Fibroblast of skin of right quadriceps (primary cell): ENCODE data around the gene TOR3A.
"Not testable (repeated sequence)": the region's sequence is repeated elsewhere in the genome, so short reads cannot be mapped to it uniquely, and the experiment has no call there.

ENCODE experiments used
- DNase-seq: peaks from one replicate; pipeline ENCODE4 v3.0.0-alpha.2; 2013

TOR3A gene

DNA sequence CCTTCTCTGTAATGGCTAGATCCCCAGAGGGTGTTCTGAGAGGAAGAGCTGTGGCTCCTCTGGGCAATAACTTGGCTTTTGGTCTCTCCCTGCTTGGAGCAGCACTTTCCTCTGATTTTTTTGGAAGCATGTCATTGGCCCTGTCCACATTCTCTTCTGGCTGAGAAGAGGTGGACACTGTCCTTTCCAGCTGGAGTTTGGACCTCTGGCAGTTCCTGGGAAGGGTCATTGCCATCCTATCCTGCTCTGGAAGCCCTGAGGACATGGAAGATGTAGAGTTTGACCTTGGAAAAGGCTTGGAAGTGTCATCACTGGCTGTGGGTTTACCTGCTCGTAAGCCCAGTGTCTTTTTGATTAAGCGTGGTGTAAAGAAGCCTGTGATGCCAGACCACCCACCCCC, 26.8 kb downstream of the TOR3A start:
- DNase-seq, result no peak

DNA sequence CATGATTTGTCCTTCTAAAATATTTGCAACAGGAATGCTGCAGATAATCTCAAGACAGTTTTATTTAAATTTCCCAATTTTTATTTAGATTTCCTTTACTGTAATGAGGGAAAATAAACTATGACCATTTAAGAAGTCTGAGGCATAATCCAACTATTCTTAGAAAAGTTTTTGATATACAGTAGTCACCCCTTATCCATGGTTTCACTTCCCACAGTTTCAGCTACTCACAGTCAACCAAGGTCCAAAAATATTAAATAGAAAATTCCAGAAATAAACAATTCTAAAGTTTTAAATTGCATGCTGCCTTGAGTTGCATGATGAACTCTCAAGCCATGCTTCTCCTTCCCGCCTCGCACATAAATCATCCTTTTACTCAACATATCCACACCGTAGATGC, 33.3 kb downstream of the TOR3A start:
- no peak for DNase-seq

DNA sequence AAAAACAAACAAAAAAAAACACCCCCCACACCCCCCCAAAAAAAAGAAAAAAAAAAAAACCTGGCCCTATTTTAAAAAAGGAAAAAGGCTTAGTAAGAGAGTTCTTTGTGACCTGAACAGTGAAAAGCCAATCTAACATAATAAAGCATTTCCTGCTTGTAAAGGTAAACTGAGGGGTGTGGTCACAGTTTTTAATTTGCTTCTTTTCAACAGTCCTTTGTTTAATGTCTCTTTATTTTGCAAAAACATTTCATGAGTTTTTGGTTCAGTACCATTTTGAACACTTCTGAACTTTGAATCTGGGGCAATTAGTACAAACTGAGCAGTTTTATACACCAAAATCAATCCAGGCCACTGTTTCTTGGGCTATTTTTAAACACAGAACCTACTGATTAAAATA, 37.6 kb downstream of the TOR3A start:
- DNase-seq, result no peak

DNA sequence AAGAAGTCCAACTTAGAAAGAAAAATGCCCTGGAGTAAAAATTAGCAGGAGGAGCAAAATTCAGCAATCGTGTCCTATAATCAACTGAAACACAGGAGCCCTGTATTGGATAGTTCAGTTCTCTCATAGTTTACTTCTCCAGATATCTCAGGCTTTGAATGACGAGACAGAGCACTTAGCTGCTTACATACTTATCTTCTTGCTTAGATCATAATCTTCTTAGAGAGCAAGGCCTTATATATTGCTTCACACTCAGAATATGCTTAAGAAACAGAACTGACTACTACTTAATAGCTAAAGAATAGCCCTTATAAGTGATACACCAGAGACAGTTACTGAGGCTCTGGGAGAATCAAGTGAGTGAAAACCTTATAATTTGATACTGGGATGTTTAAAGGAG, 38.9 kb downstream of the TOR3A start:
- no peak for DNase-seq

DNA sequence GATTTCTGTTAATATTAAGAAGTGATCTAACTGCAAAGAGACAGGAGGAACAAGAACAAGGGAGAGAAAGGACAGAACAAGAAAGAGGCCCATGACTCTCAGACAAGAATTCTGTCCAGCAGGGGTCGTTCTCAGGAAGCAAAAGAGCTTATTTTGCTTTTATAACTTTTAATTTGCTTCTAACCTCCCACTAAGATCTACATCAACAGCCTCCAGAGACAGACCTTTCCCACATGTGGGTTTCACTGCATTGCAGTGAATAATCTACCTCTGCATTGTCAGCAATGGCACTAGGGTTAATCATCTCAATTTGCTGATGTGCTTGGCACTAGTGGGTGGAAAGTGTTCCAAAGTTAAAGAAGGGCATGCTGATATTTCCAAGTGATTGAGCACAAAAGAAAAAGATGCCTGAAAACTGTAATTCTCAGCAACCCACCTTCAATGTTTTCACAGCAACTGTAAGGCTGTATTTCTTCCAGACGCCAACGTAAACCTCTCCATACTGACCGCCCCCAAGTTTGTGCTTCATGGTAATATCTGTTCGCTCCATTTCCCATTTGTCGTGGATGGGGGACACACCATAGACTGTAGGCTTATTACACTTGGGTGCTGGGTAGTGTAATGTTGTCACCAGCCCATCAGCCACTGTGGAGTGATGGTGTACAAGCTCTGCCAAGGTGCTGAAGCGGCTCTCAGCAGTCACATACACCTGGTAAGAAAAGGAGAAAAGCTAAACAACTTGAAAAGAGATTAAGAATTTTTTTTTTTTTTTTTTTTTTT, 39.5 kb downstream of the TOR3A start:
- peak; percentile 67 for DNase-seq

DNA sequence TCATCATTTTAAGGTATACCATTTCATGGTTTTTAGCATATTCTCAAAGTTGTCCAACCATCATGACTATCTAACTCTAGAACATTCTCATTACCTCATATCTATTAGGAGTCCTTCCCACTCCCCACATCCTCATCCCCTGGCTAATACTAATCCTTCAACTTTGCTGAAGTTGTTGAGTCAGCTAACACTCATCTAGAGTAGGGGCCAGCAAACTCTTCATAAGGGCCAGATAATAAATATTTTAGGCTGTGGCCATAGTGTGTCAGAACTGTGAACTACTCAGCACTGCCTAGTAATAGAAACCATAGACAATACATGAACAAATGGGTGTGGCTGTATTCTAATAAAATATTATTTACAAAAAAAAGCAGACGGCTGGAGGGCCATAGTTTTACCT, 43.0 kb downstream of the TOR3A start:
- peak; percentile 72 for DNase-seq

DNA sequence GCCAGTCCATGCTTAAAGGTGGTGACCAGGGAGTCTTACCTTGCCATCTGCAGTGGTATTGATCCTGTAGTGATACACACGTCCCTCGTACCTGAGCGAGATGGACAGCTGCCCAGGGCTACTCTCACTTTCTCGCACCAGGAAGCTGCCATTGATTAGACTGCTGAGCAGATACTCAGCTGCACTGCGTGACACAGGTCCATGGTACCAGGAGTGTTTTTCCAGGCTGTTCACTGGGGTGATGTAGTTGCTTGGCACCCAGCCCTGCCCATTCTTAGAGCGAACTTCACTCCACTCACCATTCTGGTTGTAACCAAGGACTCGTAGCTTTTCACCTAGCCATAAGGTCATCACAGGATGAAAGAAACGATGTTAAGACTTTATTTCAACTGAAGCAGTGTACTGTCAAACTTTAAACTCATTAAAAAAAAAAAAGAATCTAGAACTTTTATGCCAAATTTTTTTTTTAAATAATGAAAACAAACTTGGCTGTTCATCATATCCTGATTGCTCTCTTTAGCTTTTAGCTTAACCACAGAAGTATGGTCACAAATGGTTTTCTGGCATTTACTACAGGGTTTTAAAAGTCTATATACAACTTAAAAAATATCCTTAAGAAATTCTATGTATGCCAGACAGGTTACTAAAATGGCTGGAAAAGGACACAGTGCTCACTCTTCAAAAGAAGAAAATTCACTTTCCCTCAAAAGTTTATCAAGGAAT, 44.6 kb downstream of the TOR3A start:
- DNase-seq, result no peak

DNA sequence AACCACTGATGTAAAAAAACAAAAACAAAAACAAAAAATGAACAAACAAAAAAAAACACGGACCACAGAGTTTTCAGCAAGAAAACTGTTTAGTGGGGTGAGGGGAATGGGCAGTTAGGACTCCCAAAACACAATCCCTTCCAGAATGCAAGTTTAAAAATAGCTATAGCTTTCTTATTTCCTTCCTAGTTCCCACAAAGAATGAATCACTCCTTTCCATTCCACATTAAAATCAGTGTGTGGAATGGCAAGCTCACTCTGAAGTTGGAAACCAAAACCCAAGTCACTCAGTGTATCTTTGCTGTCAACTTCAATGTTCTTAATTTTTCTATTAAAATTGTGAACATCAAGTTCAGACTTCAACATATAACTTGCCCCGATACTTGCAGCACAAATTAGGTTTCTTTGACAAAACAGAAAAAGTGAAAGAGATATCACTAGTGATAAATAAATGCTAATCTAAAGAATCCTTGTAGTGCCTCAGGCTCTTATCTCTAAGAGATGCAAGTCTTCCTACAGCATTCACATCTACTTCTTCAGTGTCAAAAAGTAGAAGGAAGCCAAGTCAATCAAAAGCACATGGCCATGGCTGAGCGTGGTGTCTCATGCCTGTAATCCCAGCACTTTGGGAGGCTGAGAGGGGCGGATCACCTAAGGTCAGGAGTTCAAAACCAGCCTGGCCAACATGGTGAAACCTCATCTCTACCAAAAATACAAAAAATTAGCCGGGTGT, 45.5 kb downstream of the TOR3A start:
- DNase-seq, result peak; percentile 70

DNA sequence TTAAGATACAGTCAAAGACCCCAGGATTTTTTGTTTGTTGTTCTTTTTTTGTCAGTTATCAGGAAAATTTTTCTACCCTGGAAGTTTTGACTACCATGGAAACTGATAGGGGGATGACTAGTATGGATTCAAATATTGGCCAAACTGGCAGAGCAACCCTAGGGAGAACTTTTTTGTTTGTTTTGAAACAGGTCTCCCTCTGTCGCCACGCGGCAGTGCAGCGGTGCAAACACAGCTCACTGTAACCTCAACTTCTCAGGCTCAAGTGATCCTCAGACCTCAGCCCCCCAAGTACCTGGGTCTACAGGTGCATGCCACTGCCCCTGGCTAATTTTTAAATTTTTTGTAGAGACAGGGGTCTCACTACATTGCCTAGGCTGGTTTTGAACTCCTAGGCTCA, 46.6 kb downstream of the TOR3A start:
- DNase-seq, result no peak

DNA sequence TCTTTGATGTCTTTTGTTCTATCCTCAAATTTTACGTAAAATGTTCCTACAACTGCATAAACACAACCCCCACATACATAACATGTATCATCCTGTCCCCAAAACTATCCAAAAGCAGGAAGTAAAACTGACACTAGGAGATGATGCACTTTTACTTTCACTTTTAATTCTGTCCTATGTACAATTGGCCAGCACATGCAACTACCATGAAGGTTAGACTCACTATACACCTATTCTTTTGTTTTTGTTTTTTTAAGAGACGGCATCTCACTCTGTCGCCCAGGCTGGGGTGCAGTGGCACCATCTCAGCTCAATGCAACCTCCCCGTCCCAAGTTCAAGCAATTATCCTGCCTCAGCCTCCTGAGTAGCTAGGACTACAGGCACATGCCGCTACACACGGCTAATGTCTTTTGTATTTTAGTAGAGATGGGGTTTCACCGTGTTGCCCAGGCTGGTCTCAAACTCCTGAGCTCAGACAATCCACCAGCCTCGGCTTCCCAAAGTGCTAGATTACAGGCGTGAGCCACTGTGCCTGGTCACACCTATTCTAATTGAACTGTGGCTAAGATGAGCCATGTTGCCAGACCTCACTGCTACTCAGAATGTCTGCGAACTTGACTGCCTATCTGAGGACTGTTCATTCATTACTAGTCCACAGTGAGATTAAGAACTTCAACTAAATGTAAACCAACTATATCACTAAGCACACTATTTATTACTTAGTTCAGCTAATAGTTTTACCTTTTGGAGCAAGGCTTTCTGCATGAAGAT, 48.0 kb downstream of the TOR3A start:
- no peak for DNase-seq

DNA sequence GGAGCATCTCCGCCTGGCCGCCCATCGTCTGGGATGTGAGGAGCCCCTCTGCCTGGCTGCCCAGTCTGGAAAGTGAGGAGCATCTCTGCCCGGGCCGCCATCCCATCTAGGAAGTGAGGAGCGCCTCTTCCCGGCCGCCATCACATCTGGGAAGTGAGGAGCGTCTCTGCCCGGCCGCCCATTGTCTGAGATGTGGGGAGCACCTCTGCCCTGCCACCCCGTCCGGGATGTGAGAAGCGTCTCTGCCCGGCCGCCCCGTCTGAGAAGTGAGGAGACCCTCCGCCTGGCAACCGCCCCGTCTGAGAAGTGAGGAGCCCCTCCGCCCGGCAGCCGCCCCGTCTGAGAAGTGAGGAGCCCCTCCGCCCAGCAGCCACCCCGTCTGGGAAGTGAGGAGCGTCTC, 53.3 kb downstream of the TOR3A start:
- DNase-seq, result not testable (repeated sequence)

DNA sequence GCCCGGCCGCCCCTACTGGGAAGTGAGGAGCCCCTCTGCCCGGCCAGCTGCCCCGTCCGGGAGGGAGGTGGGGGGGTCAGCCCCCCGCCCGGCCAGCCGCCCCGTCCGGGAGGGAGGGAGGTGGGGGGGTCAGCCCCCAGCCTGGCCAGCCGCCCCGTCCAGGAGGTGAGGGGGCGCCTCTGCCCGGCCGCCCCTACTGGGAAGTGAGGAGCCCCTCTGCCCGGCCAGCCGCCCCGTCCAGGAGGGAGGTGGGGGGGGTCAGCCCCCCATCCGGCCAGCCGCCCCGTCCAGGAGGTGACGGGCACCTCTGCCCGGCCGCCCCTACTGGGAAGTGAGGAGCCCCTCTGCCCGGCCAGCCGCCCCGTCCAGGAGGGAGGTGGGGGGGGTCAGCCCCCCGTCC, 53.8 kb downstream of the TOR3A start:
- not testable (repeated sequence) for DNase-seq

DNA sequence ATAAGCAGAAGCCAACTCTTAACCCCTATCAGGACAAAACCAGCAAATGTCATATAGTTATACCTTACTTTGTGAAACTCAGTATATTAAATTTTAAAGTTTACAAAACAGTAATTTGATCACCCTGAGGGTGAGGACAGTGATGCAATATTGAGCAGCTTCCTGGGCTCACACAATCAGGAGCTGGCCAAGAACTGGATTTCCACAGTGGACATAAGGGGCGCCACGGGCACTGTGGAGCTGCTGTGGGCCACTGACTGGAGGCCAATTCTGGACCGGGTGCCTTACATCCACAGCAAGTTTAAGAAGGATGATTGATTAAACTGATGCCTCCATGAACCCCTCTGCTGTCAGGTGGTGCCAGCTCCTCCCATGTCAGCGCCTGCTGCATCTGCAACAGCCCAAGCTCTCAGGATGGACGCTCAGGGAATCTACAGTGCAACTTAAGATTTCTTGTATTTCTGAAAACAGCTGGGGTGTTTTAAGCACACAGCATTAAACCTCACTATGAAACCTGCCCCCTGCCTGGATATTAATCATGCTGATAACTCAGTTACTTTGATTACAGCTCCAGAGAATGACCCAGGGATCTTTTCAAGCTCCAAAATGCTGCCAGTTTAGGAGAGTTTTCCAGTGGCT, 55.9 kb downstream of the TOR3A start:
- DNase-seq, result no peak

DNA sequence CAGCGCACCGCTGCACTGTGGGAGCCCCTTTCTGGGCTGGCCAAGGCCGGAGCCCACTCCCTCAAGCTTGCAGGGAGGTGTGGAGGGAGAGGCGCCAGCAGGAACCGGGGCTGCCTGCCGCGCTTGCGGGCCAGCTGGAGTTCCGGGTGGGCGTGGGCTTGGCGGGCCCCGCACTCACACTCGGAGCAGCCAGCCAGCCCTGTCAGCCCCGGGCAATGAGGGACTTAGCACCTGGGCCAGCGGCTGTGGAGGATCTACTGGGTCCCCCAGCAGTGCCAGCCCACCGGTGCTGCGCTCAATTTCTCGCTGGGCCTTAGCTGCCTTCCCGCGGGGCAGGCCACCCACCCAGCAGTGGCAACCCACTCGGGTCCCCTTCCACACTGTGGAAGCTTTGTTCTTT, 56.9 kb downstream of the TOR3A start:
- DNase-seq, result not testable (repeated sequence)

DNA sequence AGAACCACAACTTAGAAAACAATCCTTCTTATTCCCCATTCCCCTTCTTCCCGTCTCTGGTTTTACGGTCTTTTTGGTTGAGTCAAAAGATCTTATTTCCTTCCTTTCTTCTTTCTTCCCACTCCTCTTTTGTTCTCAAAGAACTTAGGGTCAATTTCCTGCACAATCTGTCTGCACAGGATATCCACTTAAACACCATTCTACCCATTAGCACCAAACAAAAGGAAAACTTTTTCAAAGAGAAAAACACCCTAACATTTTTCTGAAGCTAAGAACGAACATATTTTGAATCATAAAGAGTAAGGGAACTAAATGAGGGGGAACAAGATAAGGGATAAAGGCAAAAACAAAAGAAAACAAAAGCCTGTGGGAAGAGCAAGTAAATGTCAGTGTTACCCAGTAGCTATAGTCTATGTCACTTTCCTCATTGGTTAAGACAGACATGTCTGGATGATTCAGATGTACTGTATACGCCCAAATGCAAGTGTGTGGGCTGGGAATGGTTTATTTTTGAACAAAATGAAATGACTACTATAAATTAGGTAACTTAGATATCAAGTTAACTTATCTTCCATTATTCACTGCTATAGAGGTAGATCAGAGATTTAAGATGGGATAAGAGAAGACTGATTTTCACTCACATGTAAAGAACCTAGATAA, 59.9 kb downstream of the TOR3A start:
- DNase-seq, result peak; percentile 78

DNA sequence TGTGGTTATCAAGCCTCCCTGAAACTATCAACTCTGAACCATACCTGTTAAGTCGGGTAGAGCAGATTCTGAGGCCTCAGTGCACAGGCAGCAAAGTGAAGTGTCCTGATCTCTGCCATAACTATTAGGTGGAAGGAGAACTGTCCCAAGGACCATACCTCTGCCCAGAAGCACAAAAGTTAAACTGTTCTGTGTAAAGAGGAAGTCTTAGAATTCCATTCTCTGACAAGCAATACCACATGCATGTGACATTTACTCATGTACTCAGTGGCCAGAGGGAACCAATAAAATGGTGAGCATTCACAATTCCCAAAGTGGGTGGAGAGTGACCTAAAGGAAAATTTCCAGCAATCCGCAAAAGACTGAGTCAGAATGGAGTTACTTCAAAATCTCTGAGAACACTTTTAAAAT, 61.0 kb downstream of the TOR3A start:
- peak; percentile 98 for DNase-seq

DNA sequence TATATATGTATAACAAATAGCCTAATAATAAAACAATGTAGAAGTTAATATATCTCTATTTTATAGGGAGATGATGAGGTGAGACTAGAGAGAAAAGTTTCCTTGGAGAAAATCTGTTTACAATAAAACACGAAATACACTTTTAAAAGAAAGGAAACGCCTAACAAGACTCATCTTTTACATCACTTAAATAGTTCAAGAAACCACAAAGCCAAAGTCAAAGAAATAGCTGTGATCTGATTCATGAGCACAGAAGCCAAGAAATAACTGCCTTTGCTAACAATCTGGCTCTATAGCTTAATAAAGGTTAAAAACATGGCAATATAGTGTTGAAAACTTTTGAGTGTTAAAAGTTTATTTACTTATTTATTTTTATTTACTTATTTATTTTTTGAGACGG, 61.5 kb downstream of the TOR3A start:
- peak; percentile 97 for DNase-seq

DNA sequence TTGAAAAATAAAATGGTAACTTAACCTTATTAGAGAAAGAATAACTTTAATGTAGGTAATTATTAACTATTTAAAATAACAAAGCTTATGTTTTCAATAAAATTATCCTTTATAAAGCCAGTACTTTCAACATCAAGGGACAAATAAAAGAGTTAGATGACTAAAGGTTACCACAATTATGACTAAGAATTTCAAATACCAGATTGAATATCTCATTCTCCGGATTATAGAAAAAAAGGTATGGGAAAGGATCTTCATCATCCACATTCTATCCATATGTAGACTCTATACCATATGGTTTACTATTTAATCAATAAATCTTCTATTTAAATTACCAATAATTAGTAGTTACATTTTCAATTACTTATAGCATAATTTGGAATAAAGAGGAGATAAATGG, 62.8 kb downstream of the TOR3A start:
- no peak for DNase-seq

DNA sequence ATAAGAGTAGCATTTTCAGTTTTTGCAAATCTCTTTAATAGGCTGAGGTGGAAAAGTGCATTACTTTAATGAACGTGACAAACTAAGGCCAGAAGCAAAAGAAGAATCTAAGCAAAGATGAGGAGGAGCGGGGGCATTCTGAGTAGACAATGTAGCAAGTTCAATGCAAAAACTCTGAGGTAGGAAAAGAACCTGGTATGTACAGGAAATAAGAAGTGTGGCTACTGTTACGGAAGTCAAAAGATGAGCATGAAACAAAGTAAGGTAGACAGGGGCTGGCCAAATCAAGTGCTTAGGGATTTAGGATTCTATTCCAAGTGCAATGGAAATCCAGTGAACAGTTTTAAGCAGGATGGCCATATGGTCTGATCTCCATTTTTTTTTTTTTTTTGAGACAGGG, 63.7 kb downstream of the TOR3A start:
- no peak for DNase-seq
